Endometrial microvascular endothelial cells (primary cell): ENCODE data around the gene RABGAP1L. TPM values are rescaled to one million over a fixed set of nuclear protein-coding genes. Genes with fewer than 3 reads are reported as not detected.
"Not testable (repeated sequence)": the region's sequence is repeated elsewhere in the genome, so short reads cannot be mapped to it uniquely, and the experiment has no call there.

Experiments used
- in situ Hi-C: cut with HindIII; loops from 2 replicates; pipeline ENCODE4 v1.10.0; 2017; ENCODE audit warnings: low sequenced_read_pairs, low pct_unique_long_range_greater_than_20kb; ENCODE audit errors: inconsistent ontology term
- total RNA-seq: library from RNA; depleted of rRNA; stranded (reverse); fragments of >200 nt; gene quantifications from one replicate; pipeline ENCODE4 v1.2.3, GENCODE V29; 2015; ENCODE audit errors: inconsistent ontology term

RABGAP1L gene
- total RNA-seq, 1 donor from 2014 or later = 15.5 TPM

GRCh38 chr1:174577681-174578080 lies 418.4 kb downstream of the RABGAP1L start:
- in situ Hi-C loops = no loop called here

DNA sequence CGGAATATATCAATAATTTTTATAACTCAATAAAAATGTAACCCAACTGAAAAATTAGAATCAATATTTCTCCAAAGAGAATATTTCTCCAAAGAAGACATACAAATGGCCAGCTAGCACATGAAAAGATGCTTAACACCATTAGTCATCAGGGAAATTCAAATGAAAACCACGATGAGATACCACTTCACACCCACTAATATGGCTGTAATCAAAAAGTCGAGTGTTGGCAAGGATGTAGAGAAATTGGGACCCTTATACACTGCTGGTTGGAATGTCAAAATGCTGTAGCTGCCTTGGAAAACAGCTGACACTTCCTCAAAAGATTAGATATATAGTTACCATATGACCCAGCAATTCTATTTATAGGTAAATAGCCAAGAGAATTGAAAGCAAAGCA lies 421.5 kb downstream of the RABGAP1L start:
- in situ Hi-C loops = no loop called here

GRCh38 chr1:174583316-174583715 lies 424.0 kb downstream of the RABGAP1L start:
- in situ Hi-C loops = no loop called here

DNA sequence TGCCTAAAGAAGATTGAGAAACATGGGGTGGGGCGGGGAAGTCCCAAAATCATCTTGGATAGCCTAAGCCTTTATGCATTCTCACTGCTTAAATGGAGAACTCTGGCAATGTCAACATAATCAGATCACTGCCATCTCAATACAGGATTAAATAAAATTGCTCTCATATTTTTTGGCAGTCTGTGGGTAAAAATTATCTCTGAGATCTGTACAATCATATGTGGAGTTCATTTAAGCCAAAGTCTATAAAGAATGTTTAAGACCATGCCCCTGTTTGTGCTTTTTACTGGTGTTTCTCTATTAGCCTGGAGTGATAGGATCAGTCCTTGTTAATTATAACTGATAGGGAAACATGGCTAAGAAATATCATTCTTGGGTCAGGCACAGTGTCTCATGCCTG lies 424.8 kb downstream of the RABGAP1L start:
- in situ Hi-C loops = no loop called here

- in situ Hi-C loops = not testable (repeated sequence)
Observed at GRCh38 chr1:174588618-174589017, 429.3 kb downstream of the RABGAP1L start.

GRCh38 chr1:174605198-174605597 lies 445.9 kb downstream of the RABGAP1L start:
- in situ Hi-C loops = no loop called here

DNA sequence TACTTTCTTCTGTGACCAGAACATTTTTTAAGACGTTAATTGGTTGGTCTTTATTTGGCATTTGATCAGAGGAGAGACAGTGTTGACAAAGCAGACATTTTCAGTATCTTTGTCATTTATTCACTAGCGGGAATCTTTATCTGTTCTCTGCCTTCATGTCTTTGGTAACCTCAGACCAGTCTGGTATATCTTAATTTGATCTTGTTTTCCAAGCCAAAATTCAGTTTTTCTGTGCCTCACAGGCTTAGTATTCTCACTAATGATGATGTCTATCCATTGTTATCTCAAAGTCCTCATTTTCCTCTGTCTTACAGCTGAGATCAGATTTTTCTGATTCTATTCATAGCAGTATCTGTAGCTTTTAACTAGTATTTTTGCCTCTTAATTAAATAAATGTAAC lies 447.2 kb downstream of the RABGAP1L start:
- in situ Hi-C loops = no loop called here

DNA sequence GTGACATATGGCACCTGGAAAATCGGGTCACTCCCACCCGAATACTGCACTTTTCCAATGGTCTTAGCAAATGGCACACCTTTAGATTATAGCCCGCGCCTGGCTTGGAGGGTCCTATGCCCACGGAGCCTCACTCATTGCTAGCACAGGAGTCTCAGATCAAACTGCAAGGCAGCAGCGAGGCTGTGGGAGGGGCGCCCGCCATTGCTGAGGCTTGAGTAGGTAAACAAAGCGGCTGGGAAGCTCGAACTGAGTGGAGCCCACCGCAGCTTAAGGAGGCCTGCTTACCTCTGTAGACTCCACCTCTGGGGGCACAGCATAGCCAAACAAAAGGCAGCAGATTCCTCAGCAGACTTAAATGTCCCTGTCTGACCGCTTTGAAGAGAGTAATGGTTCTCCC lies 458.6 kb downstream of the RABGAP1L start:
- in situ Hi-C loops = not testable (repeated sequence)

DNA sequence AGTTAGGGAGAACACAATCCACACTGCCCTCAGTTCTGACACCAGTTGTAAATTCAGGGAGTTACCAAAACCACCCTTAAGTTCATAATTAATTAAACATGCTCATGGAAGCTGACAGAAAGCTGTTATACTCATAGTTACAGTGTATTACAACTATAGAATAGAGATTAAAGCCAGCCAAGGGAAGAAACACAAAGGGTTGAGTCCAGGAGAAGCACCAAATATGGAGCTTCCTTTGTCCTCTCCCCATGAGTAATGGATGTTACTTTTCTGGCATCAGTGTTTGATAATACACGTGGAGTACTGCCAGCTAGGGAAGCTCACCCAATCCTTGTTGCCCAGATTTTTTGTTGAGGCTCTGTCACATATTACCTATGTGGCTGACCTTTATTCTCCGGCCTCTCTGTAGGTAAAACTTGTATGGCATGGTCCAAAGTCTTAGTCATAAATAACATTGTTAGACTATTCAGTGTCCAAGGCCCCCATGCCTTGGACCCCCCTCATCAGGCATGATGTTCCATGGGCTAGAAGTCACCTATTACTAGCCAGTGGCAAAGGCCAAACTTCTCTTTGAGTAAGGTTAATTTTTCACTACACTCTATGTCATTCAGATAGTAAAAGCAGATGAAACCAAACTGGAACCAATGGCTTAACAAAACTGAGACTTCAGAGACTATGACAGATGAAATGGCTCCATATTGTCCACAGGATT lies 464.2 kb downstream of the RABGAP1L start:
- in situ Hi-C loops = no loop called here

DNA sequence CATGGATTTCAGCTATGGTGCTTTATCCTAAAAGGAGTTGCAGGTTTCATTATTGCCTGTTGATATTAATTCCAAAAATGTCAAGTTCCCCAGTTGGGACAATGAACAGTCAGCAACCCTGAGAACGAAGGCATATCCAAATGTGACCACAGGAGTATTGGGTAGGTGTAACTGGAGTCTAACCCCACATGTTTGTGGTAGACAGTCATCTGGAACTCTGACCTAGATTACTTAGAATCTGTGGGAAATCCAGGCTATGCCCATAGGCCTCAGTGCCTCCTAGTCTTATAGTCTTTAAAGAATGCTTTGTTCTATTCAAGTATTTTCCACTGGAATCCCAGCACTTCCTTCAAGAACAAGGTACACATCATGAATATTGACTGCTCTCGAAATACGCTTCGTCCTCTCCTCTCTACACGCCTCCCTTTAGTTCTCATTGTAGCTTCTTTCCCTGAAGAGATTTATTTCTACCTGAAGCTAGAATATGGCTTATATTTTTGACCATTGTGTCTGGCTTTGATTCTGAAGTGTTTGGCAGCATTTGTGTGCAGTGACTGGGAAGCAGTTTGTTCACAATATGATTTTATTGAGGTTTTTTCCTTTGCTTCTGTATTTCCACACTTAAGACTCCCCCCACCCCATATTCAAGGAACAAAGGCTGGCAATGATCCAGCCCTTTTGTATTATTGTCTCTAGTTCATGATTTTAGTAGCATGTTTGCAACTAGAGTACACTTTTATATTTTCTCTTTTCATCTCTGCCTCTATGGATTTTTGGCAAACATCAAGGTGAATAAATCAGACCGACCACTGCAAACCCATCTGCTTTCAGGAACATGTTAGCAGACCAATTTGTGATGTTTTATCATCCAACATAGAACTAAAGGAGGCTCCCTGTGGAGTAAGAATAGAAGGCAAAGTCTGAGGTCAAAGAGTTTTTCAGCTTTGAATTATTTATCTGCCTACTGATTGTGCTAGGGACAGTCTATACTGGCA lies 467.0 kb downstream of the RABGAP1L start:
- in situ Hi-C loops = no loop called here

- in situ Hi-C loops = no loop called here
Observed at GRCh38 chr1:174637487-174637886, 478.2 kb downstream of the RABGAP1L start.

DNA sequence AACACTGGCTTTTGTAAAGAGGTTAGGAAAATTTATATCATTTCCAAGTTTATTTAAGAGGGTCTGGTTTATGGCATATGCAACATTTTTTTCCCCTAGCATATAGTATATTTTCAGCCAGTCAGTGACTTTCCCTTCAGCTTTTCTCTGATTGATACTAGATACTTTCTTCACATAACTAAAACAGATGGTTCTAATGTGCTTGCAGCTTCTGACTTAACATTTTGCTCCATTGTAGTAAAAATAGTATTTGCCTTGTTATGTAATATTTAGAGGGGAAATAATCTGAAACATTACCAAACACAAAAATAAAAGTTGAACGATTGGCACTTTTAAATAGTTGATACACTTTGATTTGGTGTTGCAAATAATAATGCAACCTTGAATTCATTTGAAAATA lies 480.1 kb downstream of the RABGAP1L start:
- in situ Hi-C loops = no loop called here

DNA sequence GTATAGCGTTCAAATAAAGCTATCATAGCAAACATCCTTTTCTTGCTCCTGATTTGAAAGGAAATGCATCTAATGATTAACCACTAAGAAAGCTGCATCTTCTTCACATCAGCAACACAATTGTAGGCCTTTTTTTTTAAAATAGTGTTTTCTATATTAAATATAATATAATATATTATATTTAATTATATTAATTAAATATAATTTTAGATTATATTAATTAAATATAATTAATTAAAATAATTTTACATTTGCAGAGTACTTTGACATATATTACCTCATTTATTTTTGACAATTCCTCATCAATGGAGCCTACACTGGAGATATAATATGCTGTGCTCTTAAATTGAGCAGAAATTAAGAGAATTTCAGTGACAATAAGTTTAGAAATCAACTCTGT lies 481.5 kb downstream of the RABGAP1L start:
- in situ Hi-C loops = no loop called here

GRCh38 chr1:174642393-174642792 lies 483.1 kb downstream of the RABGAP1L start:
- in situ Hi-C loops = no loop called here

DNA sequence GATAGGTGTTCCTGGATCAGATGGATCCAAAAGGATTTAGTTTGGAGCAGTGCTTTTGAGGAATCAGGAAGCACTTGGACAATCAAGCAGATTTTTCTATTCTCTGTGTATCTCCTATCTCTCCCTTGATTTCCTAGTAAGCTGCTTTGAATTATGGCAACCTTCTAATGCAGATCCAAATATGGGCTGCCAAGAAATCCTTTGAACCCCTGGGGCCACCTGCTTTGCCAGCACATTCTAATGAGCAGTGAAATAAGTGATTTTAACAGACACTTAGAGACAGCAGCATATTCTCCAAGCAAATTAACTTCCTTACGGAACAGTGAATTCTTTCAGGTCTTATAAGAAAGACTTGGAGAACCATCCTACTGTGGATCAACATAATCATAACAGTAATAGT lies 483.9 kb downstream of the RABGAP1L start:
- in situ Hi-C loops = no loop called here

DNA sequence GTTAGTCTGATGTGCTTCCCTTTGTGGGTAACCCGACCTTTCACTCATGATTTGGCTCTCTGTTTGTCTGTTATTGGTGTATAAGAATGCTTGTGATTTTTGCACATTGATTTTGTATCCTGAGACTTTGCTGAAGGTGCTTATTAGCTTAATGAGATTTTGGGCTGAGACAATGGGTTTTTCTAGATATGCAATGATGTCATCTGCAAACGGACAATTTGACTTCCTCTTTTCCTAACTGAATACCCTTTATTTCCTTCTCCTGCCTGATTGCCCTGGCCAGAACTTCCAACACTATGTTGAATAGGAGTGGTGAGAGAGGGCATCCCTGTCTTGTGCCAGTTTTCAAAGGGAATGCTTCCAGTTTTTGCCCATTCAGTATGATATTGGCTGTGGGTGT lies 490.3 kb downstream of the RABGAP1L start:
- in situ Hi-C loops = not testable (repeated sequence)

DNA sequence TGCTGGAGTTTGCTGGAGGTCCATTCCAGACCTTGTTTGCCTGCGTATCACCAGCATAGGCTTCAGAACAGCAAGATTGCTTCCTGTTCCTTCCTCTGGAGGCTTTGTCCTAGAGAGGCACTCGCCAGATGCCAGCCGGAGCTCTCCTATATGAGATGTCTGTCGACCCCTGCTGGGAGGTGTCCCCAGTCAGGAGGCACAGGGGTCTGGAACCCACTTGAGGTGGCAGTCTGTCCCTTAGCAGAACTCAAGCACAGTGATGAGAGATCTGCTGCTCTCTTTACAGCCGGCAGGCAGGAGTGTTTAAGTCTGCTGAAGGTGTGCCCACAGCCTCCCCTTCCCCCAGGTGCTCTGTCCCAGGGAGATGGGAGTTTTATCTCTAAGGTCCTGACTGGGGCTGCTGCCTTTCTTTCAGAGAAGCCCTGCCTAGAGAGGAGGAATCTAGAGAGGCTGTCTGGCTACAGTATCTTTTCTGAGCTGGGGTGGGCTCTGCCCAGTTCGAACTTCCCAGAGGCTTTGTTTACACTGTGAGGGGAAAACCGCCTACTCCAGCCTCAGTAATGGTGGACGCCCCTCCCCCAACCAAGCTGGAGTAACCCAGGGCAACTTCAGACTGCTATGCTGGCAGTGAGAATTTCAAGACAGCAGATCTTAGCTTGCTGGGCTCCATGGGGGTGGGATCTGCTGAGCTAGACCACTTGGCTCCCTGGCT lies 493.4 kb downstream of the RABGAP1L start:
- in situ Hi-C loops = no loop called here

- in situ Hi-C loops = no loop called here
Observed at GRCh38 chr1:174654560-174654959, 495.2 kb downstream of the RABGAP1L start.

- in situ Hi-C loops = no loop called here
Observed at GRCh38 chr1:174656409-174657059, 497.2 kb downstream of the RABGAP1L start.
